Stomach (tissue), 4 donors: ENCODE data around the gene DYNLT2.

Experiments used
- POLR2A ChIP-seq, 4 donors: fragments of 450-650 bp; IDR thresholded peaks; one replicate each; pipeline ENCODE4 v1.6.1; 2016; ENCODE audit warnings: antibody characterized with exemption in 4 of 4, control low read depth in 2 of 4, mild to moderate bottlenecking in 1 of 4, moderate library complexity in 1 of 4
- POLR2AphosphoS5 ChIP-seq, 3 donors: sonication (generic); formaldehyde crosslinking; IDR thresholded peaks; one replicate each; pipeline ENCODE4 v1.6.1; 2016; ENCODE audit warnings: antibody characterized with exemption in 3 of 3
- TF ChIP-seq, protein P1 (sequence below), 7 experiments: fragments of 450-650 bp in 4 of 7; fragments of 200-600 bp in 3 of 7; sonication (generic) in 3 of 7; IDR thresholded peaks; one replicate each; pipeline ENCODE4 v1.5.1; 2016 to 2019; ENCODE audit warnings: antibody characterized with exemption in 7 of 7, control low read depth in 2 of 7, mild to moderate bottlenecking in 1 of 7

DNA sequence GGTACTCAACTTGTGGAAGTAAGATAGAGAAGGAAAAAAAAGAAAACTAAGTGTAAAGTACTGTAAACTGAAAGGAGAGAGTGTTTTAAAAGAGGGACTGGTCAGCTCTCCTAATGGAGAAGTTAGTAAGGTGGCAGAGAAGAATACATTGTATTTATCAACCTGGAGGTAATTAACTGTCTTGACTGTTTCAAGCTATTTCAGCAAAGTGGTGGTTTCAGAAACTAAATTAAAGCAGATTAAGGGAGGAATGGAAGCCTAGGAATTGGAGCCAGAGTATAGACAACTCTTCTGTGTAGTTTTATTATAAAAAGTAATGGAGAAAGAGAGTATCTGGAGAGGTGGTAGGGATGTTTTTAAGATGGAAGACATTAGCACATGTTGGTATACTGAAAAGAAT is 24.4 kb downstream of the DYNLT2 start:
- TF ChIP-seq, protein P1, sequence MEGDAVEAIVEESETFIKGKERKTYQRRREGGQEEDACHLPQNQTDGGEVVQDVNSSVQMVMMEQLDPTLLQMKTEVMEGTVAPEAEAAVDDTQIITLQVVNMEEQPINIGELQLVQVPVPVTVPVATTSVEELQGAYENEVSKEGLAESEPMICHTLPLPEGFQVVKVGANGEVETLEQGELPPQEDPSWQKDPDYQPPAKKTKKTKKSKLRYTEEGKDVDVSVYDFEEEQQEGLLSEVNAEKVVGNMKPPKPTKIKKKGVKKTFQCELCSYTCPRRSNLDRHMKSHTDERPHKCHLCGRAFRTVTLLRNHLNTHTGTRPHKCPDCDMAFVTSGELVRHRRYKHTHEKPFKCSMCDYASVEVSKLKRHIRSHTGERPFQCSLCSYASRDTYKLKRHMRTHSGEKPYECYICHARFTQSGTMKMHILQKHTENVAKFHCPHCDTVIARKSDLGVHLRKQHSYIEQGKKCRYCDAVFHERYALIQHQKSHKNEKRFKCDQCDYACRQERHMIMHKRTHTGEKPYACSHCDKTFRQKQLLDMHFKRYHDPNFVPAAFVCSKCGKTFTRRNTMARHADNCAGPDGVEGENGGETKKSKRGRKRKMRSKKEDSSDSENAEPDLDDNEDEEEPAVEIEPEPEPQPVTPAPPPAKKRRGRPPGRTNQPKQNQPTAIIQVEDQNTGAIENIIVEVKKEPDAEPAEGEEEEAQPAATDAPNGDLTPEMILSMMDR (IDR thresholded peaks at IDR 0.05) = no peak
- TF ChIP-seq POLR2A (IDR thresholded peaks at IDR 0.05) (no peak), POLR2AphosphoS5 (IDR thresholded peaks at IDR 0.05) (no peak)
